OCI-LY7 (cell line): ENCODE data around the gene SRGAP3. TPM values are rescaled to one million over a fixed set of nuclear protein-coding genes. Genes with fewer than 3 reads are reported as not detected.

Source experiments
- BruUV-seq: library from RNA; stranded (reverse); fragments of 400-500 nt; replicated peaks from 2 replicates; lab custom pipeline; 2021; lab: Mats Ljungman, UMichigan
- CTCF ChIA-PET: fragments of 300-600 bp; sonication (Branson Sonifier 250); formaldehyde crosslinking; loops from one replicate; lab custom pipeline; 2022; ENCODE audit warnings: antibody characterized with exemption; ENCODE audit not compliant: unreplicated experiment; lab: Charles Lee
- POLR2A ChIA-PET: fragments of 300-600 bp; sonication (Branson Sonifier 250); formaldehyde crosslinking; loops from one replicate; lab custom pipeline; 2022; ENCODE audit warnings: antibody characterized with exemption; lab: Charles Lee
- DNase-seq: peaks from one replicate; pipeline ENCODE4 v3.0.0-alpha.2; 2015; ENCODE audit warnings: low spot score
- H2AFZ ChIP-seq: fragments of 200-600 bp; sonication (generic), shearing (Covaris generic); 2 replicates; pipeline ENCODE4 v1.6.1; 2014; ENCODE audit warnings: mild to moderate bottlenecking, antibody characterized with exemption, low read length, moderate library complexity
- H3K27ac ChIP-seq: fragments of 200-600 bp; sonication (generic); 2 replicates; pipeline ENCODE4 v1.5.1; 2014; ENCODE audit warnings: mixed run types, low read depth, mild to moderate bottlenecking, moderate library complexity, low read length, inconsistent platforms; ENCODE audit not compliant: poor library complexity, severe bottlenecking
- H3K36me3 ChIP-seq: fragments of 200-600 bp; sonication (generic); 2 replicates; pipeline ENCODE4 v1.6.1; 2014; ENCODE audit warnings: mild to moderate bottlenecking, antibody characterized with exemption, low read length, moderate library complexity, mixed read lengths; ENCODE audit not compliant: insufficient read depth
- H3K4me1 ChIP-seq: fragments of 200-600 bp; sonication (generic); 2 replicates; pipeline ENCODE4 v1.5.1; 2014; ENCODE audit warnings: mild to moderate bottlenecking, low read length; ENCODE audit not compliant: insufficient read depth, poor library complexity, severe bottlenecking
- H3K4me2 ChIP-seq: fragments of 200-600 bp; sonication (generic); 2 replicates; pipeline ENCODE4 v1.6.1; 2014; ENCODE audit warnings: mild to moderate bottlenecking, low read length
- H3K4me3 ChIP-seq: fragments of 200-600 bp; sonication (generic); 2 replicates; pipeline ENCODE4 v1.5.1; 2014; ENCODE audit warnings: mild to moderate bottlenecking, low read depth, low read length; ENCODE audit not compliant: poor library complexity, severe bottlenecking
- H3K79me2 ChIP-seq: fragments of 200-600 bp; sonication (generic); 2 replicates; pipeline ENCODE4 v1.6.1; 2016; ENCODE audit warnings: low read depth, mild to moderate bottlenecking, low read length, moderate library complexity, mixed read lengths; ENCODE audit not compliant: insufficient read depth
- H3K9me2 ChIP-seq: fragments of 200-600 bp; sonication (generic); 2 replicates; pipeline ENCODE4 v1.6.1; 2016; ENCODE audit warnings: mild to moderate bottlenecking, low read length, mixed read lengths; ENCODE audit not compliant: insufficient read depth
- H3K9me3 ChIP-seq: fragments of 200-600 bp; sonication (generic); 2 replicates; pipeline ENCODE4 v1.6.1; 2014; ENCODE audit warnings: mild to moderate bottlenecking, mixed run types, low read length, mixed read lengths
- H4K20me1 ChIP-seq: fragments of 200-600 bp; sonication (generic); 2 replicates; pipeline ENCODE4 v1.6.1; 2014; ENCODE audit warnings: mild to moderate bottlenecking, antibody characterized with exemption, low read length, moderate library complexity, mixed read lengths; ENCODE audit not compliant: insufficient read depth
- EZH2phosphoT487 ChIP-seq: fragments of 200-600 bp; sonication (generic); IDR thresholded peaks from 2 replicates; pipeline ENCODE4 v1.6.1; 2018; ENCODE audit warnings: low read depth, borderline replicate concordance, mild to moderate bottlenecking, mixed run types, antibody characterized with exemption, low read length, moderate library complexity, mixed read lengths
- intact Hi-C: fragments of 100-400 bp; cut with micrococcal nuclease; formaldehyde crosslinking; loops from one replicate; pipeline ENCODE4 v1.10.0; 2022; ENCODE audit not compliant: unreplicated experiment
- total RNA-seq, 2 experiments: library from RNA; depleted of rRNA in 1 of 2; stranded (reverse); fragments of >200 nt in 1 of 2; shearing (Covaris generic) in 1 of 2; gene quantifications; 2 replicates each; pipeline ENCODE4 v1.2.3, GENCODE V29; 2014 to 2022
- TF ChIP-seq, protein P1 (sequence below): fragments of 200-600 bp; sonication (generic); conservative IDR thresholded peaks from 2 replicates; pipeline ENCODE4 v1.5.1; 2014; ENCODE audit warnings: mild to moderate bottlenecking, antibody characterized with exemption, low read length, moderate library complexity, mixed read lengths

SRGAP3 gene
- total RNA-seq, 2 experiments from 2014 or later = 1.5 to 1.7 TPM

DNA sequence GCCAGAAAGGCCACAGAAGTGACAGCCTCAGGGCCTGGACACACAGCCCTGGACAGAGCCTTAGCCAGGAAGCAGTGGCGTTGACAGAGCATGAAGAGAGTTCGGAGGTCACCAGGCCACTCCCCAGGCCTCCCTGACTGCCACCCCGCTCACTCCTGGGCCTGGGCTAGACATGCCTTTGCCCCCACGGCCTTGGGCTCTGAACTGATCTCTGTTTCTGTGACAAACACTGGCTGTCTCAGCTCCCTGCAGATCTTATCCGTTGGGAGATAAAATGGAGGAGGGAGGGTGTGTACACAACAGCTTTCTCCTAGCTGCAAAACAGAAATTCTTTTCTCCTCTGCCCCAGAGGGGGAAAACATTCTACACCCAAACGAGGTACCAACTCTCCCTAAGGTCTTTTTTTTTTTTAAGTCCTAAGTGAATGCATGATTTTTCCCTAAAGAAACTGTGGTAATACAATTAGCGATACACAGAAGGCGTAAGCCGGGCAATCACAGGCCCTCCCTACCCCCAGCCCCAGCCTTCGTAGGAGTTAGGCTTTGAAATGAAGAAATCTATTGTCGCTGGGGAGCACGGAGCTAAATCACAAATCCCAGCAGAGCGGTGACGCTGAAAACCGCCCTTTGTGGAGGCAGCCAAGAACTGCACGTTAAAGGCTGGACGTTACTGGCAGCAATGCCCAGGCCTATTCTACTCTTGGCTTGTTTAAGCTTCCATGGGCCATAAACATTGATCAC, 45.0 kb downstream of the SRGAP3 start:
- H3K4me3 ChIP-seq = no peak overlapping the region
- no TSS peak for BruUV-seq
- TF ChIP-seq, protein P1, sequence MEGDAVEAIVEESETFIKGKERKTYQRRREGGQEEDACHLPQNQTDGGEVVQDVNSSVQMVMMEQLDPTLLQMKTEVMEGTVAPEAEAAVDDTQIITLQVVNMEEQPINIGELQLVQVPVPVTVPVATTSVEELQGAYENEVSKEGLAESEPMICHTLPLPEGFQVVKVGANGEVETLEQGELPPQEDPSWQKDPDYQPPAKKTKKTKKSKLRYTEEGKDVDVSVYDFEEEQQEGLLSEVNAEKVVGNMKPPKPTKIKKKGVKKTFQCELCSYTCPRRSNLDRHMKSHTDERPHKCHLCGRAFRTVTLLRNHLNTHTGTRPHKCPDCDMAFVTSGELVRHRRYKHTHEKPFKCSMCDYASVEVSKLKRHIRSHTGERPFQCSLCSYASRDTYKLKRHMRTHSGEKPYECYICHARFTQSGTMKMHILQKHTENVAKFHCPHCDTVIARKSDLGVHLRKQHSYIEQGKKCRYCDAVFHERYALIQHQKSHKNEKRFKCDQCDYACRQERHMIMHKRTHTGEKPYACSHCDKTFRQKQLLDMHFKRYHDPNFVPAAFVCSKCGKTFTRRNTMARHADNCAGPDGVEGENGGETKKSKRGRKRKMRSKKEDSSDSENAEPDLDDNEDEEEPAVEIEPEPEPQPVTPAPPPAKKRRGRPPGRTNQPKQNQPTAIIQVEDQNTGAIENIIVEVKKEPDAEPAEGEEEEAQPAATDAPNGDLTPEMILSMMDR = no peak
- TF ChIP-seq EZH2phosphoT487 = no peak
- H3K4me1 ChIP-seq = no peaks in the 10 kb centered on the region
- no peaks in the 10 kb centered on the region for H3K79me2 ChIP-seq
- no peak overlapping the region for H3K27ac ChIP-seq
- H3K4me2 ChIP-seq = no peak overlapping the region
- intact Hi-C loops = no loop called here
- no peaks in the 10 kb centered on the region for H3K9me3 ChIP-seq
- no peaks in the 10 kb centered on the region for H3K9me2 ChIP-seq
- H3K36me3 ChIP-seq = no peaks in the 10 kb centered on the region
- H2AFZ ChIP-seq = no peak overlapping the region
- no peak for DNase-seq
- CTCF ChIA-PET = no interaction called here
- POLR2A ChIA-PET = no interaction called here
- no peaks in the 10 kb centered on the region for H4K20me1 ChIP-seq

DNA sequence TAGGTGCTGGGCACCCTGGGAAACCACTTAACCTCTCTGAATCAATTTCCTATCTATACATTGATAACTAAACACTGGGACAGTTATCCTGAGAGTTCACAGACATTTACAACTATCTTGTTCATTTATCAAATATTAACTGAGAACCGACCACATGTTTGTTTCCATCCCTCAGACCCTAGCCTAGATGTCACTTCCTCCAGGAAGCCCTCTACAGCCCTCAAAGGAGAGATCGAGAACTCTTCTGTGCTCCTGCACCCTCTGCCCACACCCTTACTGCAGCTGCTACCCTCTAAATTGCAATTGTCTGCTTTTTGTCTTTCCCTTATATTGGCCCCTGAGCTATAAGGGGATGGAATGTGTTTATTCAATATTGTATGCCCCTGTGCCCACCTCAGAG, 46.1 kb downstream of the SRGAP3 start:
- BruUV-seq = no TSS peak

DNA sequence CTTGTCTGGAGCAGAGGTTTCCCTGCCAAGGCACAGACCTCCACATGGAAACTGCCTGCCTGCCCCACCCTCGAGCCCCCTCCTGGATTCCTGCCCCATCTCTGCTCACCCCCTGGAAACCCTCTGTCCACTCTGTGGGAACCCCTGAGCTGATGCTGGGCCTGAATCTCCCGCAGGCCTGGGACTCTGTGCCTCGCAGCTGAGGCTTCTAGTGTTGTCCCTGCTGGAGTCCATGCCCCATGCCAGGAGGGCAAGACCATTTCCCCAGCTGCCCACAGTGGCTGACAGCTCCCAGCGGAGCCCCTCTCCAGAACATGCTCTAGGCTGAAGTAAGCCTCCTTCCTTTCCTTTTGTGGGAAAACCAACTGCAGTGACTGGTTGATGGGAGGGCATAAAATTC, 46.9 kb downstream of the SRGAP3 start:
- Histone ChIP-seq H3K27ac (no peak overlapping the region), H3K4me2 (no peak overlapping the region), H3K4me1 (no peaks in the 10 kb centered on the region), H3K36me3 (no peaks in the 10 kb centered on the region), H3K4me3 (no peak overlapping the region), H3K79me2 (no peaks in the 10 kb centered on the region), H3K9me3 (no peaks in the 10 kb centered on the region), H4K20me1 (no peaks in the 10 kb centered on the region), H2AFZ (no peak overlapping the region), H3K9me2 (no peaks in the 10 kb centered on the region)
- POLR2A ChIA-PET = no interaction called here
- CTCF ChIA-PET = no interaction called here
- no TSS peak for BruUV-seq
- DNase-seq = no peak
- TF ChIP-seq, protein P1 = no peak
- TF ChIP-seq EZH2phosphoT487 = no peak
- intact Hi-C loops = no loop called here

More for the DNA sequence above, 46.1 kb downstream of the SRGAP3 start:
- H3K9me2 ChIP-seq = no peaks in the 10 kb centered on the region
- no peak overlapping the region for H3K27ac ChIP-seq
- H3K9me3 ChIP-seq = no peaks in the 10 kb centered on the region
- ChIA-PET POLR2A (no interaction called here), CTCF (no interaction called here)
- no peak for TF ChIP-seq EZH2phosphoT487
- TF ChIP-seq, protein P1 = no peak
- no peak for DNase-seq
- H2AFZ ChIP-seq = no peak overlapping the region
- no peak overlapping the region for H3K4me2 ChIP-seq
- no peaks in the 10 kb centered on the region for H3K79me2 ChIP-seq
- no peaks in the 10 kb centered on the region for H4K20me1 ChIP-seq
- H3K4me1 ChIP-seq = no peaks in the 10 kb centered on the region
- H3K4me3 ChIP-seq = no peak overlapping the region
- H3K36me3 ChIP-seq = no peaks in the 10 kb centered on the region
- intact Hi-C loops = no loop called here
